Renal cortical epithelial cell (primary cell): Measurements from ENCODE around the gene COL25A1. TPM values are rescaled to one million over a fixed set of nuclear protein-coding genes. Genes with fewer than 3 reads are reported as not detected.

Experiments used
- DNase-seq: peaks from one replicate; pipeline ENCODE4 v3.0.0-alpha.2; 2011; ENCODE audit warnings: low read depth
- total RNA-seq: library from RNA; depleted of rRNA; stranded (reverse); fragments of >200 nt; gene quantifications from 2 replicates; pipeline ENCODE4 v1.2.3, GENCODE V29; 2014

Gene COL25A1
- total RNA-seq, 1 donor from 2014 or later = 0.35 TPM

DNA sequence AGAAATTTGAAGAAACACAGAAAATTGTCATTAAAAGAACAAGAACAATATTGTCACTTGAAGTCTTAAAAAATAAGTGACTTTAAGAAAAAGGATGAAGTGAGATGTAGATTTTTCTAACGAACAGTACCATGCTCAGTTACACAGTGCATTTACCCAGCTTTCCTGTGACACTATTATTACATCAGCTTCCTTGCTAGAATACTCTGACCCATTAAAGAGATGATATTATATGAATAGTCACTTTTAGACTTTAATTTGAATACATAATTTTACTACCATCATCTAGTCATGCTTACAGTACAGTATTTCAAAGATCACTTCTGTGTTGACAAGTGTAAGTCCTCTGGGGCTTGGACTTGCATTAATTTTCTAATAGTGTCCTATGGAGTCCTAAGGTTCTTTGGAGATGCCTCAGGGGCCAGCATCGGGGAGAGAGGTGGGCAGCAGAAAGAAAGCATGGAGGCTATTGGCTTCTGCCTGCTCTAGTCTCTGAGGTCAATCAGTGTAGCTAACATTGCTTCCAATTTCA lies 10.7 kb downstream of the COL25A1 start:
- DNase-seq = no peak

DNA sequence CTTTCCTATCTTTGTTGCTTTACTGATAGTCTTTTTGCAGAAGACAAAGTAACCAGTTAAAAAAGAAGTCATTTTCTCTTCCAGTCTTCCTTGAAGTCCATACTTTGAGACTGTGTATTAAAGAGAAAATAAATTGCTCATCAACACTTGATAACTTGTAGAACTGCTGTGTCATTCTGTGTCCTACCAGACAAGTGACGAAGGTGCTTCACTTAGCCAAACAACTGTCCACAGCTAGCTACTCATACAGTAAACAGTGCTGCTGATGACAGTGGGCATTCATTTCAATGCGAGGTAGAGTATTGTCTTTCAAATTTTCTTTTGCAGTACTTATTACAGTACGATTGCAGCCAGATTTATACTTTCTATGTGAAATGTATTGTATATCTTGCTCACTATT lies 11.5 kb downstream of the COL25A1 start:
- DNase-seq = no peak

DNA sequence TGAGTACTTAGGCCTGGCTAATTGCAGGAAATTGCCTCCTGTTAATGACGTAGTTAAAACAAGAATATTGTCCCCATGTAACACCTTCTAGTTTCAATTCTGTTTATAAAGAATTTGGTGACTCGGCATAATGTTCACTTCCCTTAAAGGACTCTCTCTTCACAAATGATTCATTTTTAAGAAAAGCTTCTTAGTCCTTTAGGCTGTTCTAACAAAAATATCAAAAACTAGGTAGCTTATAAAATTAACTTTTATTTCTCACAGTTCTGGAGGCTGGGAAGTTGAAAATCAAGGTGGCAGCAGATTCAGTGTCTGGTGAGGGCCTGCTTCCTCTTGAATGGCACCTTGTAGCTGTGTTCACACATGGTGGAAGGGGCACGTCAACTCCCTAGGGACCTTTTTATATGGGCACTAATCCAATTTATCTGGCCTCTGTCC lies 23.8 kb downstream of the COL25A1 start:
- DNase-seq = peak; percentile 11

DNA sequence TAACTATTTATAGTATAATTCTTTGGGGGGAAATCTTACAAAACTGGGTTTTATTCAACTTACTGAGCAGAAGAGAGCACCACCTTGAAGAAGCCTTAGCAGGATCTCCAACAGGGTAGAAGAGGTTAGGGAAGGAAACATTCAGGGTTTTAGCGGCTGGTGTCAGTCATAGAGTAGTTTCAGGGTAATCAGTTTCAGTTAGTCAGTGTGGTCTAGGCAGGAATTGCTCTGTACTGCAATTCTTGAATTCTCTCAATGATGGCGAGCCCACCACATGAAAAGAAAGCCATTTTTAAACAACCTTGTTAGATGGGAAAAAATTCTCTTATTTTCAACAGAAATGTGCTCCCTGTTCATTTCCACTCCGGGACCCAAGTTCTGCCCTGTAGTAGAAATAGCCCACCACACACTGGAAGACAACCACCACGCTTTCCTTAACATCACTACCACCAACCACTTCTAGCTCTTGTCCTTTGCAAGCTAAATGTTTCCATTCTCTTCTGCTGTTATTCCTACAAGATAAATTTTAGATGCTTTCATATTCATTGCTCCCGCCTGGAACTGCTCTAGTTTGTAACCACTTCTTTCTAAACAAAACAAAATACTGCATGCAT lies 25.9 kb downstream of the COL25A1 start:
- no peak for DNase-seq

DNA sequence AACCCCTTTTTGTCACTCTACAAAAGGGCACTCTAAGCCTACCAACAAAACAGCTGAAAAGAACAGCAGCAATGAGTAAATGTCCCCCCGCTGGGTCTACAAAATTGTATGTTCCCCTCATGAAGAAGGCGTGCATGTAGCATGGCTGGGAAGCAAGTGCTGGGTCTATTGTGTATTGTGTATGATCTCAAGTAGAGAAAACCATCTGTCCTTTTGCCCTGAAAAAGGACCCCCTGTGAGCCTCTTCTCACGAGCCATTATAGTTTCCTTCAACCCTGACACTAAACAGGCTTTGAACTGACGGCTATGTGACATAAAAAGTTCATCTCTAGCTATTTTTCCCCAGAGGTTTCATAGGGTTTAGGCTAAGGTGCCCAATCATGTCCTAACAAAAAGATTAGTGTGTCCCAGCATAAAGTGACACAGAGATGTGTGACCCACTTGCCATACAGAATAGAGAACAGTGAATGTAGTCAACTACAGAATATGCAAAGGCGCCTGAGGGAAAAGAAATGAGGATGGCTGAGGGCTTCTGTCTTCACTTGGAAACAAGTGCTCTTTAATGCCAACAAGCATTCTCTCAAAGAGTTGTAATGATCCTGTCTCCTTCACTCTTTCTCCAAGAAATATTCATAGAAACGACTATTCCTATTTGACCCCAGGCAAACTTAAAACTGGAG lies 27.3 kb downstream of the COL25A1 start:
- no peak for DNase-seq

DNA sequence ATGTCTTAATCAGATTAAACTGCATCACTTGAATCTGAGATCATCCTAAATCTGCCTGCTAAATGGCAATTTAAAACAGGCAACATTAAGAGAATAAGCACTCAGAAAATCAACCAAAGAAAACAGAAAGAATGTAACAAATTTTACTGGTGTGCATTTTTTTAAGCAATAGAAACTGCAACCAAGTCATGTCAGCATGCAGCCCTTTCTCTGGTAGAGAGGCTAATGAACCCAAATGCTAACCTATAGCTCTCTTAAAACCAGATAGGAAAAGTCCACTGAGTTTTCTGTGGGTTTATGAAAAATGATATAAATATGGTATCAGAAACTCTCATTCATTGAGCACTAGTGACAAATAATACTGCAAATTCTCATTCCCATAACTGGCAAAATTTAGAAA lies 35.6 kb downstream of the COL25A1 start:
- DNase-seq = no peak

DNA sequence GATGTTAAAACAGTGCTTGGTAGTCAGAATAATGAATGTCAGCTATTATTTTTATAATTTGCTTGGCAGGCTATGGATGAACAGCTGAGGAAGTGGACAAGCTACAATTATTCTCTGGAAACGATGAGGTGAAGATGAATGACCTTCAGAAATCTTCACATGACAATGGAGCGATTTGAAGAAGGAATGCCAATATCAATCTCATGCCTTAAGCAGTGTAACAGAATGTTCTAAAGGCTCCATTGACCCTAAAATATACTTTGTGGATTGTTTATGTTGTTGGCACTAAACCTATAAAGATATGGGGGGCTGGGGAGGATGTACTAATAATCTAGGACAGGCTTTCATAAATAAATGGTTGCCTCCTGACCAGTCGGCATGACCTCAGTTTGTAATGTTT lies 36.2 kb downstream of the COL25A1 start:
- no peak for DNase-seq

DNA sequence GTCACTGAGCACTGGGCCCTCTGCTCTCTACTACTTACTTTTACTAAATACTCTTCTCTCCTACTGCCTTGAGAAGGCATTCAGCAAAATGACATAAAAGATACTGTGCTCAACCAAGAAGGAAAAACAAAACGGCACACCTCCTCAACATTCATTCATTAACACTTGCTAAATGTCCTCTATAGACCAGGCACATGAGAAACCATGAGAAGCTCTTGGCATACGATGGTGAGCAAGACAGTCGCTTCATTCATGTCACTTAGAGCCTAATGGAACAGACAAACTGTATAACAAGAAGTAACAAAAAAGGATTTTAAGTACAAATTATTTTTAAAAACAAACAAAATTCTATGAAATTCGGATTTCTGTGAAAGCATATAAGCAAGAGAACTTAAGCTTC lies 38.7 kb downstream of the COL25A1 start:
- DNase-seq = no peak

DNA sequence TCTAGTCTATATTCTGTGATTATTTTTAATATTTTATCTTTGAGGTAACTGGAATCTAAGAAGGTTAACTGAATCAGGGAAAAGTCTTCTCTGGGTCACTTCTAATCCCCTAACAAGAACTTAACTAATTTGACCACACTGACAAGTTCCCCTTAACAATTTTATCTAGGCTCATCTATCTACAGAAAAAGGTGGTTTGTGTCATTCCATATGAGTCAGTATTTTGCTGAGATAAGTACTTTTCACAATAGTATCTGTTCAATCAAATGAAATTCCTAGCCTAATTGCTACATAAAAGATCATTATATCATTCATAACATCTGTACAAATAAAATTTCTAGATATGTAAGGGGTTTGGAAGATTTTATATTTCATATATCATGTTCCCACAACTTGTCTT lies 45.6 kb downstream of the COL25A1 start:
- no peak for DNase-seq

DNA sequence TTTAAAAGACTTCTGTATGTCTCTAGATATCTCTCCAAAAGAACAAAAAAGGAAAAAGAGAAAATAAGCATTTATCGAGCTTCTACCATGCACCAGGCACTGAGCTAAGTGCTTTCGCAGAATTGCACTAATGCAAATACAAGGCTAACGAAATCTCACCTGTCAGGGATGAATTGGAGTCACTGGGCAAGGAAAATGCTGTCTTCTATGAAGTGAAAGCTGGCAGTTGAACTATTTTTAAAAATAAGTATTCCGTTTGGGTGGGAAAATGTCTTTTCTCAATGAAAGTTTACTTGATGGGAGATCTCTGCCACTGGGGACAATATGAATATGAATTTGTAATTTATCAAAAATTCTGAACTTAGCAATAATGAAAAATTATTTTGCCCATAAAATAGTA lies 47.6 kb downstream of the COL25A1 start:
- DNase-seq = no peak

DNA sequence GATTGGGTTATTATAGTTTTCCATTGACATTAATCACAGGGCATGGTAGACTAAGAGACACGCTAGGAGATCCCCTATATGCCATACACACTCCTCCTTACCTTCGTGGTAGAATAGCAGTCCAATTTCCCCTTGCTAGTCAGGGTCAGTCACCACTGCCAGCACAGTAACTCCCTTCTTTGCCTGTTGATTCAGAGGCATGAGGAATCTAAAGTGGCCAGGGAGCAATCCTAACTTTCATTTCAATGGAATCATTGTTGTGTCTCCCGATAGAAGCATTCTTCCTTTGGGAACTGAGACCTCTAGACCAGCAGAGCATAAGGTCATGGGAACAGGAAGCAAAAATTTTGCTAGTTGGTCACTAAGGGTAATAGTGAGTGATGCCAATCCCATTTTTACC lies 51.1 kb downstream of the COL25A1 start:
- no peak for DNase-seq

DNA sequence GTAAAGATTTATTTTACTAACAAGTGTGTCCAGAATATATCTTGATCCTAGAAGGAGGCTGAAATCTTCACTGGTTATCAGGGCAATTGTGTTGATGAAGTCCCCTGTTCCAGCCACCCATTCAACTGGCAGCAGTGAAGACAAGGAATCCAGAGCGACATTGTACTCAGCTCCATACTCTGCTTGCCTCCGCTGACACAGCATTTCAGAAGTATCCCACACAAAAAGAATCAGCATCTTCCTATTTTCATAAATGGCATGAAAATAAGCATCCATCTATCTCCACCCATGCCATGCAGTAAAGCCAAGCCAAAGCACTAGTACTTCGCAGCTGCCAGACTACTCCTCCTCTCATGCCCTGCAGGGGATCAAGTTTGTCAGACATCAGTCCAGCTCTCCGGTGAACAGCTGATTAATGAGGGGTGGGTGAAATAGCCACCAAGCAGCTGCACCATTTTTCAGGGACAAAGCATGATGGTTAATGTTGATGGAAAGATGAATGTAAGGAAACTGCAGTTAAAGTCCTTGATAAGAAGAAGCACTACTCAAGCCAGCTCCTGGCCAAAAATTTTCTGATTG lies 54.0 kb downstream of the COL25A1 start:
- no peak for DNase-seq

DNA sequence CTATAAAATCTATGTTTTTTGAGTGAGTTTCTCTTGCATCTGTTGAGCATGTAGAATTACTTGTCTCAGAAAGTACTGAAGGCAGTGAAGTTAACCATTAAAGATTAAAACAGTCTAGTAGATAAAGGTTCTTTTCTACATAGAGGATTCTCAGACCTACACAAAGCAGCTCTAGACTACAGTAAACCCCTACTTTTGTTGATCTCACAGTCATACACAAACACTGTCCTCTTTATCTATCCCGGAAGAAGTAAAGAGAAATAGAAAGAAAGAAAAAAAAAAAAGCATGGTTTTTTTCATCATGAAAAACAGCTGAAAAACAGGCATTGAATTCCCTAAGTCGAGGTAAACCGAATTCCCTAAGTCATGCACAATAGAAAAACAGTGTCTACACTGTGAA lies 58.6 kb downstream of the COL25A1 start:
- no peak for DNase-seq

DNA sequence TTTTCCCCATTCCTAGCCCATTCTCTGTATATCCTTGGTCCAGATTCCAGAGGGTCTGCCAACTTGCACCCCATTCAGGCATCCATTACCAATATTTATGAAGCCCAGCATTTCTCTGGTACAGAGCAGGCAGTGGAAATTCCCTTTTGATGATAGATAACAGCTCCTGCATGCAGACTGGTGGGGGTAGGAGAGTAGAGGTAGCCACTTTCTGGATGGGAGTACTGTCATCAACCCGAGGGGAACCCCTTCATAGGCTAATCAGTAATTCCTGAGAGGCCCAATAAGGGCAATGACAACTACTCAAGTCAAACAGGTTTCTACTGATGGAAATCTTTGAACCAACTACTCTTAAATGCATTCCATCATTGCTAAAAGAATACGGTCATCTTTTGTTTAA lies 63.7 kb downstream of the COL25A1 start:
- DNase-seq = no peak

DNA sequence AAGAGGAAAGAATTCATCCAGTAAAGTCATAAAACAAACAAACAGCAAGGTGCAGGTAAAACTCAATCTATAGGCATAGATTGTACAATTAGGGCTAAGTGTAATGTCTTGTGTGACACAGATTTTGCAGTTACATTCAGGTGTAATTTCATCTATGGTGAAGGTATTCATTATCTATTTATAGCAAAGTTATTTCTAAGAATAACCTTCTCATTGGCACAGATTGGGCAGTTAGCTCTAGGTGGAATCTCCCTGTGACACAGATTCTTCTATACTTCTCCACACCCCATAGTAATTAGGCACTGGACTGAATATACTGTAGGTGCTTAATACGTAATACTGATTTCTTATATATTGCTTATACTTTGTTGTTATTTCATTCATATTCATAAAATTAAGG lies 66.8 kb downstream of the COL25A1 start:
- DNase-seq = no peak

DNA sequence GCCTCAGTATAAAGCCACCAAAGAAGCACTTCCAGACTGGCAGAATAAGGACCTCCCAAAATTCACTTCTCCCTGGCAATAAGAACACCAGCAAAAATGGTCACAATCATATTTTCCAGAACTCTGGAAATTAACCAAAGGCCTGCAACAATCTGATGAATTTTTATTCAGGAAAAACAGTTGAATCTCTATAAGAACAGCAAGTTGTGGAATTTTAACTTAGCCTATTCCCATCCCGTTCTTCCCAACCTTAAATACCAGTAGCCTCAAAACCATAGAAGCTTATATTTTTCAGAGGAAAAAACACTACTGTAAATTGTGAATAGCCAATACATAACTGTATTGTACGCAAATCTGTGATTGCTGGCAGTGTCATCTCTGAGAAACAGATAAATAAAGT lies 67.9 kb downstream of the COL25A1 start:
- no peak for DNase-seq

DNA sequence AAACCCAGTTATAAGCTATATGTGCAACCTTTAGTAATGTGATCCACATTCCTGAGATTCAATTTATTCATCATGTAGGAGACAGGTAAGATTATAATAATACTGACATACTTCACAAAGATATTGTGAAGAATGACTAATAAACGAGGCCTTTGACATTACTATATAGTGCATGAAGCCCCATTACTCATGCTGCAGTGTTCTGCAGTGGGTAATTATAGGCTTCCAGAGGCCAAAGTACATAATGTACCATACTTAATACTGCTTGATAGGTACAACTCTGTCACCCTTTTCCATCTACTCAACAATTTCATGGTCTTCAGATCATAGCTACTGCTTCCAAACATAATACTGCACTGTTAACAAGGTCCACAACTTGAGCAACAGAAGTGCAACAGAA lies 68.9 kb downstream of the COL25A1 start:
- DNase-seq = peak; percentile 11

DNA sequence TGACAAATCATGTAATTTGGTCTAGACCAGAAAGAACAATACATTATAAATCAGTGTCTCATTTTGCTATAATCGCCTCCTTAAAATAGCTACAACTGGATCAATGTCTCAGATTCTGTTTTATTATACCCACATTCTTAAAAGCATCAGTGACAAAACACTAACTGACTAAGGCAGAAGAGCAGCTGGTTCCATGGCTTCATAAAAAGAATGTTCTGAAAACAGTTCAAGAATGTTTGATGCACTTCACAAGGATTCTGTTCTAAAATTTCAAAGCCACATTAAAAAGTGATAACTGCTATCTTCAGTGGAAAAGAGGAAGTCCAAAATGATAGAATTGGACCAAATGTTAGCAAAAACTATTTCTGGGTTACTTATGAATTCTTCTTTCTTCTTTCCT lies 69.8 kb downstream of the COL25A1 start:
- DNase-seq = no peak

DNA sequence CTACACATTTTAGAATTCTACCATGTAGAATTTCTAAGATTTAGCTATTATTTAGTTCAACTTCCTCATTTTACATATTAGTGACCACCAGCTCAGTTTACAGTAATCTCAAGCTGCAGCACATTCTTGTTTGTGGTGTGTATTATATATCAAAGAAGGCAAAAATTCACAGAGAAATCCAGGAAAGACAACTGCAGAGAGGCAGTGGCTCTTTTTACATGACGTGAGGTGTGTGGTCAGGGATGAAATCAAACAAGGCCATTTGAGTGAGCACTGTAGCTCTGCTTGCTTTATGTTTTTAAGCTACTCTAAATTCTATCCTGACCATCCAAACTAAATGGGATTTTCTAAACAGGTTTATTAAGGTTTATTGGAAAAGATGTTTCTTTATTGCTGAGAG lies 71.1 kb downstream of the COL25A1 start:
- DNase-seq = no peak

DNA sequence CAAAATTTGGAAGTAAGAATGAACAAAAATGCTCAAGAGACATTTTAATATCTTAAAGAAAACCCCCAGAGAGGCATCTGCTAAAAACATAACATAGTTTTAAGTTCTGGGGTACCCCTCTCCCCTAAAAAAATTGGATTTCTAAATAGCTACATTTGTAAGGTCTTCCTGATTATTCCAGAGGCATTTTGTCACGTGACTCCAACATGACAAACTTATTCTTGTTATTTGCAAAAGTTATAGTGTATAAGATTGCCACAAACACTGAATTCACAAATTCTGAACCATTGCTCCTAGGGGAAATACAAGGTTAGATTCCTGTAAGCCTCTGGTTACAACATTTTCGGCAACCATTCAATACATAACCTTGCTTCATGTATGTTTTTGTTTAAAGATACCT lies 73.4 kb downstream of the COL25A1 start:
- DNase-seq = no peak

DNA sequence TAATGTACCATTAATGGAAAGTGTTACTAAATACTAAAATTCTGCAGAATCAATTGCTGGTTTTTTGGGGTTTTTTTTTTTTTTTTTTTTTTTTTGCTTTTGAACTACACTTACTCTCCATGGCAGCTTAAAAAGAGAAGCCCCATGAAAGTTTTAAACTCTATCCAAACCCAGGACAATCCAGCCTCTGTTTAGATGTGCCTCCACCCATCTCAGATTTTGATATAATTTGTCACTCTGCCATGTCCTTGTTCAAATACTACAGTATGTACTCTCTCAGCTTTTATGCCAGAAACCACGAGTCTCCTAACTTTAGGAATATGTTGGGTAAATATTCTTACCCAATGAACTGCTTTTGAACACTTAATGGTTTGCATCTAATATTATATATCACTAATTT lies 84.2 kb downstream of the COL25A1 start:
- no peak for DNase-seq

DNA sequence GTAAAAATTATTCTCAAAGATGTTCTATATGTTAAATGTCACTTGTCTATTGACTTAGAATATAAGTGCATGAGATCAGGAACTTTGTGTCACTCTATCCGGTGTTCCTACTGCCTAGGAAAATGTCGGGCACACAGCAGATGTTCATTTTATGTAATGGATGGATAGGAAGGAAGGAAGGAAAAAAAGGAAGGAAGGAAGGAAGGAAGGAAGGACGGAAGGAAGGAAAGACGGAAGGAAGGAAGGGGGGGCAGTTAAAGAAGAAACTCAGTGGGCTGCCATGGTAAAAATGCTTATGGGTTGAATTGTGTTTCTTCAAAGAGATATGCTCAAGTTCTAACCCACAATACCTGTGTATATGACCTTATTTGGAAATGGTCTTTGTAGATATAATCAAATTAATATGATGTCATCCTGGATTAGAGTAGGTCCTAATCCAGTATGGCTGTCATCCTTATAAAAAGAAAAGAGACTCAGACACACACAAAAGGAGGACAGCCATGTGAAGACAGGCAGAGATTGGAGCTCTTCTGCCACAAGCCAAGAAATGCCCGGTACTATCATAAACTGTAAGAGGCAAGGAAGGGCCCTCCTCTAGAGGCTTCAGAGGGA lies 86.3 kb downstream of the COL25A1 start:
- no peak for DNase-seq

DNA sequence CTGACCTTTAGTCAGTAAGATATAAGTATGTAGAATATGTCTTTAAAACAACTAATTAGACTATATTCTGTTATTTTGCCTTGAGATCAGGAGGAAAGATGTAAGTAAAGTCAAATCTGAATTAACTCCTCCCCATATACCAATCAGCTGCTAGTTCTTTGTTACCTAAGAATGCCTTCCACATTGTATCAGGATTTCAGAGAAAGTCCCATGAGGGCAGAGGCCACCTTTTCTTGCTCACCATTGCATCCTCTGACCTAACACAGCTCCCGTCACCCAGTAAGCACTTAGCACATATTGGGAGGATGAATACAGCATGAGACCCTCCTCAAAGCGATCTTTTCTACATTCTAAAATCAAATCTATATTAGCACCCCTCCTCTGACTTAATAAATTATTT lies 87.0 kb downstream of the COL25A1 start:
- DNase-seq = peak; percentile 1
